Endothelial cell of umbilical vein (primary cell): Measurements from ENCODE around the gene FNDC1.

Source experiments
- CTCF ChIP-seq, 2 donors: IDR thresholded peaks; 1 replicate in 1 of 2; 2 replicates in 1 of 2; pipeline ENCODE4 v1.5.1; 2011; ENCODE audit warnings: low read length in 2 of 2, mild to moderate bottlenecking in 2 of 2, moderate library complexity in 2 of 2, control low read depth in 1 of 2, inconsistent platforms in 1 of 2, low read depth in 1 of 2; ENCODE audit not compliant: insufficient read depth in 1 of 2; ENCODE audit errors: extremely low read depth in 1 of 2
- EZH2 ChIP-seq: IDR thresholded peaks from 2 replicates; pipeline ENCODE4 v1.6.1; 2012; ENCODE audit warnings: borderline replicate concordance, low read depth, mild to moderate bottlenecking, moderate library complexity, low read length, inconsistent platforms; ENCODE audit not compliant: severe bottlenecking
- FOS ChIP-seq: IDR thresholded peaks from 2 replicates; pipeline ENCODE4 v1.6.1; 2011; ENCODE audit warnings: mild to moderate bottlenecking, low read length, moderate library complexity, borderline replicate concordance; ENCODE audit not compliant: insufficient read depth
- GATA2 ChIP-seq: IDR thresholded peaks from 2 replicates; pipeline ENCODE4 v1.7.0; 2011; ENCODE audit warnings: low read depth, mild to moderate bottlenecking, moderate library complexity, mixed read lengths, low read length; ENCODE audit not compliant: insufficient read length, insufficient read depth
- MAX ChIP-seq: IDR thresholded peaks from 2 replicates; pipeline ENCODE4 v1.6.1; 2011; ENCODE audit not compliant: insufficient read depth, insufficient read length
- MYC ChIP-seq: IDR thresholded peaks from one replicate; pipeline ENCODE4 v1.6.1; 2011; ENCODE audit warnings: mild to moderate bottlenecking, low read depth, low read length
- POLR2A ChIP-seq: IDR thresholded peaks from 2 replicates; pipeline ENCODE4 v1.6.1; 2012; ENCODE audit warnings: low read depth, mild to moderate bottlenecking, control low read depth, low read length

- TF ChIP-seq FOS (no peak), POLR2A (no peak), CTCF (IDR thresholded peaks at IDR 0.05; ENCODE audit: extremely low read depth in 1 of 2, insufficient read depth in 1 of 2, low read depth in 1 of 2, low read length in 2 of 2) (no peak), GATA2 (no peak), MYC (no peak), EZH2 (no peak), MAX (no peak)
Measured at GRCh38 chr6:159149641-159150040, 19.6 kb upstream of the FNDC1 start.
